Neural crest cell (in vitro differentiated cells): ENCODE measurements around the gene ANP32D. TPM values are rescaled to one million over a fixed set of nuclear protein-coding genes. Genes with fewer than 3 reads are reported as not detected.
"Not testable (repeated sequence)": the region's sequence is repeated elsewhere in the genome, so short reads cannot be mapped to it uniquely, and the experiment has no call there.

Experiments used
- DNase-seq: peaks from one replicate; pipeline ENCODE4 v3.0.0; 2021; ENCODE audit warnings: low read depth, mixed read lengths, low spot score
- H3K27ac Mint-ChIP-seq: one replicate; pipeline ENCODE4 v1.8.0; 2021; ENCODE audit warnings: mild to moderate bottlenecking, mixed read lengths; ENCODE audit not compliant: unreplicated experiment
- H3K27me3 Mint-ChIP-seq: 2 replicates; pipeline ENCODE4 v1.8.0; 2021; ENCODE audit warnings: low read depth, mild to moderate bottlenecking, mixed read lengths
- H3K36me3 Mint-ChIP-seq: 2 replicates; pipeline ENCODE4 v1.8.0; 2021; ENCODE audit warnings: low read depth, mild to moderate bottlenecking, mixed read lengths
- H3K4me1 Mint-ChIP-seq: 2 replicates; pipeline ENCODE4 v1.8.0; 2021; ENCODE audit warnings: mixed read lengths
- H3K4me3 Mint-ChIP-seq: one replicate; pipeline ENCODE4 v1.8.0; 2021; ENCODE audit warnings: mild to moderate bottlenecking, mixed read lengths
- H3K9me3 Mint-ChIP-seq: 2 replicates; pipeline ENCODE4 v1.8.0; 2021; ENCODE audit warnings: mixed read lengths
- CTCF ChIP-seq: fragments of 200-600 bp; sonication (generic); conservative IDR thresholded peaks from 2 replicates; pipeline ENCODE4 v1.5.0; 2021; ENCODE audit warnings: antibody characterized with exemption, mild to moderate bottlenecking
- total RNA-seq: library from RNA; stranded (reverse); gene quantifications from 2 replicates; pipeline ENCODE4 v1.2.1, GENCODE V29; 2021

The ANP32D gene
- total RNA-seq, 1 donor from 2014 or later: not detected

GRCh38 chr12:48445538-48445937 lies 26.8 kb upstream of the ANP32D start:
- Mint-ChIP-seq H3K9me3 (peaks cover 8% of the 10 kb centered on the region), H3K36me3 (peaks cover 5% of the 10 kb centered on the region), H3K4me1 (peaks cover 55% of the 10 kb centered on the region), H3K27me3 (no peaks in the 10 kb centered on the region), H3K27ac (peak overlapping the region; percentile 21), H3K4me3 (no peak overlapping the region)
- no peak for TF ChIP-seq CTCF
- no peak for DNase-seq

- Mint-ChIP-seq H3K27ac (peak overlapping the region; percentile 21), H3K4me3 (no peak overlapping the region), H3K4me1 (peaks cover 48% of the 10 kb centered on the region), H3K36me3 (peaks cover 5% of the 10 kb centered on the region), H3K9me3 (peaks cover 8% of the 10 kb centered on the region), H3K27me3 (no peaks in the 10 kb centered on the region)
- DNase-seq: no peak
- no peak for TF ChIP-seq CTCF
Observed at GRCh38 chr12:48446161-48446776, 26.1 kb upstream of the ANP32D start.

- Mint-ChIP-seq H3K4me1 (peaks cover 37% of the 10 kb centered on the region), H3K4me3 (no peak overlapping the region), H3K9me3 (peaks cover 8% of the 10 kb centered on the region), H3K27ac (no peak overlapping the region), H3K36me3 (peaks cover 5% of the 10 kb centered on the region), H3K27me3 (no peaks in the 10 kb centered on the region)
- no peak for TF ChIP-seq CTCF
- no peak for DNase-seq
Observed at GRCh38 chr12:48447755-48448154, 24.6 kb upstream of the ANP32D start.

GRCh38 chr12:48451372-48451771 lies 21.0 kb upstream of the ANP32D start:
- DNase-seq: no peak
- TF ChIP-seq CTCF: no peak
- Mint-ChIP-seq H3K9me3 (peaks cover 11% of the 10 kb centered on the region), H3K27ac (no peak overlapping the region), H3K4me1 (peaks cover 10% of the 10 kb centered on the region), H3K4me3 (no peak overlapping the region), H3K36me3 (peaks cover 5% of the 10 kb centered on the region), H3K27me3 (no peaks in the 10 kb centered on the region)

GRCh38 chr12:48452961-48453360 lies 19.4 kb upstream of the ANP32D start:
- not testable (repeated sequence) for DNase-seq, H3K27ac Mint-ChIP-seq, H3K4me3 Mint-ChIP-seq, H3K4me1 Mint-ChIP-seq, H3K36me3 Mint-ChIP-seq, H3K27me3 Mint-ChIP-seq
- H3K9me3 Mint-ChIP-seq: peaks cover 11% of the 10 kb centered on the region

GRCh38 chr12:48454667-48455066 lies 17.7 kb upstream of the ANP32D start:
- DNase-seq: no peak
- TF ChIP-seq CTCF: peak; percentile 61
- H3K4me1 Mint-ChIP-seq: no peaks in the 10 kb centered on the region
- no peak overlapping the region for H3K27ac Mint-ChIP-seq
- H3K9me3 Mint-ChIP-seq: peaks cover 8% of the 10 kb centered on the region
- H3K36me3 Mint-ChIP-seq: peaks cover 2% of the 10 kb centered on the region
- H3K27me3 Mint-ChIP-seq: no peaks in the 10 kb centered on the region
- H3K4me3 Mint-ChIP-seq: no peak overlapping the region
